GM13976 (cell line): ENCODE measurements around the gene IL1RAPL2.
"Not testable (repeated sequence)": the region's sequence is repeated elsewhere in the genome, so short reads cannot be mapped to it uniquely, and the experiment has no call there.

ENCODE experiments used
- DNase-seq: peaks from one replicate; pipeline ENCODE4 v3.0.0; 2012; ENCODE audit warnings: low spot score
- CTCF ChIP-seq: IDR thresholded peaks from 2 replicates; pipeline ENCODE4 v1.5.1; 2012; ENCODE audit warnings: borderline replicate concordance, mild to moderate bottlenecking; ENCODE audit not compliant: insufficient read depth; ENCODE audit errors: extremely low read depth, missing control alignments, control extremely low read depth
- in situ Hi-C: fragments of 300-500 bp; cut with MboI; formaldehyde crosslinking; loops from one replicate; pipeline ENCODE4 v1.12.0; 2022; ENCODE audit warnings: low sequenced_read_pairs, mixed read lengths, inconsistent platforms; ENCODE audit not compliant: unreplicated experiment

IL1RAPL2 gene

GRCh38 chrX:104854790-104855340 is 288.9 kb downstream of the IL1RAPL2 start:
- DNase-seq, result no peak
- in situ Hi-C loops, result no loop called here
- no peak for TF ChIP-seq CTCF

- TF ChIP-seq CTCF, result no peak
- no peak for DNase-seq
Measured at GRCh38 chrX:104863466-104863865, 297.5 kb downstream of the IL1RAPL2 start.

GRCh38 chrX:104864296-104864695 is 298.3 kb downstream of the IL1RAPL2 start:
- in situ Hi-C loops, result no loop called here
- TF ChIP-seq CTCF, result no peak
- DNase-seq, result no peak

More at GRCh38 chrX:104863466-104863865, 297.5 kb downstream of the IL1RAPL2 start:
- in situ Hi-C loops, result no loop called here

- TF ChIP-seq CTCF, result no peak
- in situ Hi-C loops, result no loop called here
- no peak for DNase-seq
Measured at GRCh38 chrX:104877504-104877903, 311.5 kb downstream of the IL1RAPL2 start.

- DNase-seq, result no peak
- no peak for TF ChIP-seq CTCF
- in situ Hi-C loops, result no loop called here
Measured at GRCh38 chrX:104902070-104902469, 336.1 kb downstream of the IL1RAPL2 start.

GRCh38 chrX:104909694-104910093 is 343.7 kb downstream of the IL1RAPL2 start:
- in situ Hi-C loops, DNase-seq: not testable (repeated sequence)

- no peak for DNase-seq
- TF ChIP-seq CTCF, result no peak
- in situ Hi-C loops, result no loop called here
Measured at GRCh38 chrX:104913348-104913747, 347.3 kb downstream of the IL1RAPL2 start.

- DNase-seq, in situ Hi-C loops: not testable (repeated sequence)
Measured at GRCh38 chrX:104914686-104915085, 348.7 kb downstream of the IL1RAPL2 start.
